ENCODE data around the gene SLC44A2. TPM values are rescaled to one million over a fixed set of nuclear protein-coding genes. Genes with fewer than 3 reads are reported as not detected.

Gene SLC44A2
- total RNA-seq, 4 donors from 2014 or later = 86.0 to 141 (median 113) TPM

DNA sequence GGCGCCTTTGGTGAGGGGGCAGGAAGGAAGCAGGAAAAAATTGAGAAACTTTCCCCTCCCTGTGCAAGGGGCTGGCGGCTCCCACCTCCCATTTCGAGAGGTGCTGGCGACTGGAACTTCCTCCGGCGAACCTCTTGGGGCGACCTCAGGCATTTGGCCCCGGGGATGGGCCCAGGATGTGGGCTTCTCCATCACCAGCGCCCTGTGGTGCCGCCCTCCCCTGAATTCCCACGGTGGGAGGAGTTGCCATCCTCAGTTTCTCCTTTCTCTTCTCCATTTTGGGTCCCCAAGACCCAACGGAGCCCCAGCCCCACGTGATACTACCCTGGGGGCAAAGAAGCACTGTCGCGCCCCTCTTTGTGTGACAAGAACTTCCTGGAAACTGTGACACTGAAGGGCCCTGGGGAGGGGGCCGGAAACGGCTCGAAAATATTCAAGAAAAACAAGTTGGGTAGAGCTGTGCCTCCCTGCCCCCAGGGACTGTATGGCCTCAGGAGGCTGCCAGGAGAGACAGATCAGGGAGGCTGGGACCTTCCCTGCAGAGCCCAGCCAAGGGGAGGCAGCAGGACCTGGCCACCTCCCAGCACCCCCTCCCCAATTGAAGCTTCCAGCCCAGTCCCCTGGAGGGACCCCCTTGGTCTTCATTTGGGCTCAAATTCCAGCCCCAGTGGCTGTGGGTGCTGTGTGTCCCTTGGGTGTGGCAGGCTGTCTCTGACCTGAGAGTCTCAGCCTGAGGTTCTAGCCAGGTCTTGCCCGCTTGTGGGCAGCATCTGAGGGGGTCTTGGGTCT is 22.1 kb upstream of the SLC44A2 start:
- TF ChIP-seq, protein P1, sequence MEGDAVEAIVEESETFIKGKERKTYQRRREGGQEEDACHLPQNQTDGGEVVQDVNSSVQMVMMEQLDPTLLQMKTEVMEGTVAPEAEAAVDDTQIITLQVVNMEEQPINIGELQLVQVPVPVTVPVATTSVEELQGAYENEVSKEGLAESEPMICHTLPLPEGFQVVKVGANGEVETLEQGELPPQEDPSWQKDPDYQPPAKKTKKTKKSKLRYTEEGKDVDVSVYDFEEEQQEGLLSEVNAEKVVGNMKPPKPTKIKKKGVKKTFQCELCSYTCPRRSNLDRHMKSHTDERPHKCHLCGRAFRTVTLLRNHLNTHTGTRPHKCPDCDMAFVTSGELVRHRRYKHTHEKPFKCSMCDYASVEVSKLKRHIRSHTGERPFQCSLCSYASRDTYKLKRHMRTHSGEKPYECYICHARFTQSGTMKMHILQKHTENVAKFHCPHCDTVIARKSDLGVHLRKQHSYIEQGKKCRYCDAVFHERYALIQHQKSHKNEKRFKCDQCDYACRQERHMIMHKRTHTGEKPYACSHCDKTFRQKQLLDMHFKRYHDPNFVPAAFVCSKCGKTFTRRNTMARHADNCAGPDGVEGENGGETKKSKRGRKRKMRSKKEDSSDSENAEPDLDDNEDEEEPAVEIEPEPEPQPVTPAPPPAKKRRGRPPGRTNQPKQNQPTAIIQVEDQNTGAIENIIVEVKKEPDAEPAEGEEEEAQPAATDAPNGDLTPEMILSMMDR (IDR thresholded peaks at IDR 0.05) = no peak
- TF ChIP-seq POLR2A (IDR thresholded peaks at IDR 0.05) = no peak
- intact Hi-C loops (cut with DNase I) = no loop called here
- peak; percentile 17 to 26 for DNase-seq
- Histone ChIP-seq H3K9me3 (no peaks in the 10 kb centered on the region), H3K4me3 (replicated peaks in 1 of 3) (peak overlapping the region in 2 of 3 donors; percentile 73 to 86), H3K4me1 (peaks cover 8 to 16% of the 10 kb centered on the region in 2 donors), H3K27ac (peak overlapping the region; percentile 77 to 83 (median 77)), H3K36me3 (no peaks in the 10 kb centered on the region), H3K27me3 (no peaks in the 10 kb centered on the region)
- WGBS, 2 donors = 14 to 18% methylated on average over 18 to 19 of the region's 19 CpGs

DNA sequence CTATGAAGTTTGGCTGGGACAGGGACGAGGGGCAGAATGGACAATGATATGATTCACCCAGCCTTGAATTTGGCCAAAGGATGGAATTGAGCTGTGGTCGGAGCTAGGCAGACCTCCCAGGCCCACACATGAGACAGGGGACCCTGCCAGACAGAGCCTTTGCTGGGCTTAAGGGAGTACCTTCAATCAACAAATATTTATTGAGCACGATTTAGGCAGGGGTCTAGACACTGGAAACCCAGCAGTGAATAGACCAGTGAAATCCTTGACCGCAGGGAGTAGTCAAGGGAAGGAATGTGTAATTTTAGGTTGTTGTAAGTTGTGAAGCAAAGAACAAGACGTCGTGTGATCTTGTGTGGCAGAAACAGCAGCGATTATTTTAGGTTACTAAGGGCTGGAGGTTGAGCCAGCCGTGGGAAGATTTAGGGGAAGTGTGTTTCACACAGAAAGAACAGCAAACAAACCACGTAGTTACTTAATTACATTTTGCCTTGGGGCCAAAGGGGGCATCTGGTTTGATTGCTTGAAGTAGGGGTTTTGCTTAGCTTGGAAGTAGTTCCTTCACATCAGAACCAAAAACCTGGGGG is 21.4 kb upstream of the SLC44A2 start:
- DNase-seq = no peak
- intact Hi-C loops (cut with DNase I) = no loop called here
- no peak for TF ChIP-seq POLR2A (IDR thresholded peaks at IDR 0.05)
- TF ChIP-seq, protein P1 (IDR thresholded peaks at IDR 0.05) = no peak
- no peaks in the 10 kb centered on the region for H3K27me3 ChIP-seq
- WGBS, 2 donors = 50 to 51% methylated on average over 8 to 9 of the region's 9 CpGs
- peak overlapping the region in 1 of 3 donors; percentile 73 for H3K4me3 ChIP-seq (replicated peaks in 1 of 3)
- no peaks in the 10 kb centered on the region for H3K36me3 ChIP-seq
- peak overlapping the region; percentile 77 to 83 (median 77) for H3K27ac ChIP-seq
- no peaks in the 10 kb centered on the region for H3K9me3 ChIP-seq
- H3K4me1 ChIP-seq = peaks cover 8 to 20% of the 10 kb centered on the region in 2 donors

DNA sequence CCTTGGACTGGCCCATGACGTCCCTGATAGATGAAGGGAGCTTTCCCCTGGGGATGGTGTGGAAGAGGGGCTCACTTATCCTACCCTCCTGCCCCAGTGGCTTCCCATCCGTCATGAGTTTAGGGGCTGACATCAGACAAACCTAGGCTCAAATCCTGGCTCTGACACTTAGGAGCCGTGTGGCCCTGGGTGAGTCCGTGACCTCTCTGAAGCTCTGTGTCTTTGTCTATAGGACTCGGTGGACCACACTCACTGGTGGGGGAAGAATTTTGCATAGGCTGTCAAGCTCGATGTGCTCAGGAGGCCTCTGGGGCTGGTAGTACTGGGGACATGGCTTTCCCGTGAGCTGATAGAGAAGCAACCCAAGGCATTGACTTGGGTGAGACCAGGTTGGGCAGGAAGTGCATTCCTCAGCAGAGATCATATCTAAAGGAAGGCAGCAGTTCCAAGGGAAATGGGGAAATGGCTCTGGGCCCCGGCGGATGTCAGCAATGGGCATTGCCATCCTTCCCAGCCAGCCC is 20.8 kb upstream of the SLC44A2 start:
- Histone ChIP-seq H3K27me3 (no peaks in the 10 kb centered on the region), H3K9me3 (no peaks in the 10 kb centered on the region), H3K4me1 (peaks cover 8 to 20% of the 10 kb centered on the region in 2 donors), H3K36me3 (no peaks in the 10 kb centered on the region), H3K27ac (peak overlapping the region; percentile 77 to 83 (median 77)), H3K4me3 (replicated peaks in 1 of 3) (no peak overlapping the region)
- no peak for TF ChIP-seq POLR2A (IDR thresholded peaks at IDR 0.05)
- TF ChIP-seq, protein P1 (IDR thresholded peaks at IDR 0.05) = no peak
- DNase-seq = no peak
- intact Hi-C loops (cut with DNase I) = no loop called here
- 80 to 85% methylated on average over 6 to 9 of the region's 9 CpGs for WGBS, 2 donors

DNA sequence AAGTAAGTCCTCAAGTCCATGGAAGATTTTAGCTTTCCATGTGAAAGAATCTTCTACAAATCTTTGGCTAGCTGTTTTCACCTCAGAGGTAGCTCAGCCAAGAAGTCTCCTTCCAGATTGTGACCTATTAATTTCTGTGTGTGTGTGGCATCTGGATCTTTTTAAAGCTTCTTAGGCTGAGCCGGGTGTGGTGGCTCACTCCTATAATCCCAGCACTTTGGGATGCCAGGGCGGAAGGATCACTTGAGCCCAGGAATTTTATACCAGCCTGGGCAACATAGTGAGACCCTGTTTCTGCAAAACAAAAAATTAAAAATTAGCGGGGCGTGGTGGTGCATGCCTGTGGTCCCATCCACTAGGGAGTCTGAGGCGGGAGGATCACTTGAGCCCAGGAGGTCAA is 13.4 kb upstream of the SLC44A2 start:
- Histone ChIP-seq H3K27ac (peak overlapping the region in 2 of 3 donors; percentile 24 to 63), H3K36me3 (no peaks in the 10 kb centered on the region), H3K27me3 (no peaks in the 10 kb centered on the region), H3K9me3 (no peaks in the 10 kb centered on the region), H3K4me1 (peaks cover 12 to 33% of the 10 kb centered on the region in 2 donors), H3K4me3 (replicated peaks in 1 of 3) (no peak overlapping the region)
- intact Hi-C loops (cut with DNase I) = no loop called here
- no peak for DNase-seq
- WGBS, 2 donors = 91 to 93% methylated on average over 5 of the region's 5 CpGs
- TF ChIP-seq, protein P1 (IDR thresholded peaks at IDR 0.05) = no peak
- no peak for TF ChIP-seq POLR2A (IDR thresholded peaks at IDR 0.05)
